ENCODE results near the gene PPM1H.

The PPM1H gene

DNA sequence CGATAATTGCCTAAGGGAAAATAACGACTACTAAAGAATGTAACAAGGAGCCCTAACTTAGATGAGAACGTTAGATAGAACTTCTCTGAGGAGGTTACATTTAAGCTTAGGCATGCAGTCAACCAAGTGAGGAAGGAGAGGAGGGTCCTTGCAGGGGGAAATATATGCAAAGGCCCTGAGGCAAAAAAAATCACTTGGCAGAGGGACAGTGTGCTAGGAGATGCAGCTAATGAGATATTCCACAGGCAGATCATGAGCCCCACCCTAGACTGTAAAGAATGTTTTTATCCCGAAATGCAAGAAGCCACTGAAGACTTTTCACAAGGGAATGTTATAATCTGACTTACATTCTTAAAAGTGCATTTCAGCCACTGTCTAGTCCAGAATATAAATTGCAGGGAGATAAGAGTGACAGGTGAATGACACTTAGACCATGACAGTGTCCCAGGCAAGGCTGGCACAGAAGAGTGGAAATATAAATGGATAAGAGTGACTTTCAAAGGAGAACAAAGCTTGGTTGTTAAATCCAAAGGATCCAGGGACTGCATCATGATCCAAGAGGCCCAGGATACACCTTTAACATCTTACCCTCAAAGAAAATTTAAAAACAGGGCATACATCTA is 61.0 kb downstream of the PPM1H start:
- TF ChIP-seq, protein P1, sequence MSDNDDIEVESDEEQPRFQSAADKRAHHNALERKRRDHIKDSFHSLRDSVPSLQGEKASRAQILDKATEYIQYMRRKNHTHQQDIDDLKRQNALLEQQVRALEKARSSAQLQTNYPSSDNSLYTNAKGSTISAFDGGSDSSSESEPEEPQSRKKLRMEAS (IDR thresholded peaks at IDR 0.05) = no peak
- TF ChIP-seq YY1 (IDR thresholded peaks at IDR 0.05; ENCODE audit: low read depth) (no peak), EGR1 (IDR thresholded peaks at IDR 0.05) (no peak), CEBPB (IDR thresholded peaks at IDR 0.05) (no peak), TEAD4 (IDR thresholded peaks at IDR 0.05) (no peak), EP300 (IDR thresholded peaks at IDR 0.05; ENCODE audit: borderline replicate concordance) (no peak)
- TF ChIP-seq, protein P2, sequence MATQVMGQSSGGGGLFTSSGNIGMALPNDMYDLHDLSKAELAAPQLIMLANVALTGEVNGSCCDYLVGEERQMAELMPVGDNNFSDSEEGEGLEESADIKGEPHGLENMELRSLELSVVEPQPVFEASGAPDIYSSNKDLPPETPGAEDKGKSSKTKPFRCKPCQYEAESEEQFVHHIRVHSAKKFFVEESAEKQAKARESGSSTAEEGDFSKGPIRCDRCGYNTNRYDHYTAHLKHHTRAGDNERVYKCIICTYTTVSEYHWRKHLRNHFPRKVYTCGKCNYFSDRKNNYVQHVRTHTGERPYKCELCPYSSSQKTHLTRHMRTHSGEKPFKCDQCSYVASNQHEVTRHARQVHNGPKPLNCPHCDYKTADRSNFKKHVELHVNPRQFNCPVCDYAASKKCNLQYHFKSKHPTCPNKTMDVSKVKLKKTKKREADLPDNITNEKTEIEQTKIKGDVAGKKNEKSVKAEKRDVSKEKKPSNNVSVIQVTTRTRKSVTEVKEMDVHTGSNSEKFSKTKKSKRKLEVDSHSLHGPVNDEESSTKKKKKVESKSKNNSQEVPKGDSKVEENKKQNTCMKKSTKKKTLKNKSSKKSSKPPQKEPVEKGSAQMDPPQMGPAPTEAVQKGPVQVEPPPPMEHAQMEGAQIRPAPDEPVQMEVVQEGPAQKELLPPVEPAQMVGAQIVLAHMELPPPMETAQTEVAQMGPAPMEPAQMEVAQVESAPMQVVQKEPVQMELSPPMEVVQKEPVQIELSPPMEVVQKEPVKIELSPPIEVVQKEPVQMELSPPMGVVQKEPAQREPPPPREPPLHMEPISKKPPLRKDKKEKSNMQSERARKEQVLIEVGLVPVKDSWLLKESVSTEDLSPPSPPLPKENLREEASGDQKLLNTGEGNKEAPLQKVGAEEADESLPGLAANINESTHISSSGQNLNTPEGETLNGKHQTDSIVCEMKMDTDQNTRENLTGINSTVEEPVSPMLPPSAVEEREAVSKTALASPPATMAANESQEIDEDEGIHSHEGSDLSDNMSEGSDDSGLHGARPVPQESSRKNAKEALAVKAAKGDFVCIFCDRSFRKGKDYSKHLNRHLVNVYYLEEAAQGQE (IDR thresholded peaks at IDR 0.05; ENCODE audit: low read depth) = no peak

DNA sequence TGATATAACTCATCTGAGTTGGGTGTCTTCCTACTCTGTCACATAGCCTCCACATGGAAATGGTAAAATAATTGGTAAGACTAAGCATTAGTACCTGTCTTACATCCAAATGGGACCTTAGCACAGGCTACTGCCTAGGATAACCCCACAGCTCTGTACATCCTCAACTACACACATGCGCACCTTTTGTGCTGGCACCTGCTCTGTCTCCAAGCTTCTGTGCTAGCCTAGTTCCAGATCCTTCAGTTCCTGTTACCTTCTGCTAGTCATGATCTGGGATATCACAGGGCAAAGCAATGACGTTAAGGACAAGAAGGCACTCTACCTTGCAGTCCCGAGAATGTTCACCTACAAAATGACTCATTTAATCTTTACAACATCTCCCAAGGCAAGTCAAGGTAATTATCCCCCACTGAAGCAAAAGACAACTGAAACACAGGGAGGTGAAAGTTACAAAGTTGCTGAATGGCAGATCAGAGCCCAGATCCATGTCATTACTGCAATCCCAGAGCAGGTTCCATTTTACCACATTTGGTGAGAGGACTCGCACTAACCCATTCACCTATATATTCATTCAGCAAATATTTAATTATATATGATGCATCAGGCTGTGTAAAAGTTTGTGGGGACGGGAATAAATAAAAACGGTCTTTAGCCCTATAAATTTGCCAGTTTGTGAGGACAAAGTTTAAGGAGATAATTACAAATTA is 61.7 kb downstream of the PPM1H start:
- TF ChIP-seq CREB1 (IDR thresholded peaks at IDR 0.05; ENCODE audit: low read depth) = no peak
- TF ChIP-seq TEAD4 (IDR thresholded peaks at IDR 0.05) = no peak
- no peak for TF ChIP-seq EP300 (IDR thresholded peaks at IDR 0.05; ENCODE audit: borderline replicate concordance)

DNA sequence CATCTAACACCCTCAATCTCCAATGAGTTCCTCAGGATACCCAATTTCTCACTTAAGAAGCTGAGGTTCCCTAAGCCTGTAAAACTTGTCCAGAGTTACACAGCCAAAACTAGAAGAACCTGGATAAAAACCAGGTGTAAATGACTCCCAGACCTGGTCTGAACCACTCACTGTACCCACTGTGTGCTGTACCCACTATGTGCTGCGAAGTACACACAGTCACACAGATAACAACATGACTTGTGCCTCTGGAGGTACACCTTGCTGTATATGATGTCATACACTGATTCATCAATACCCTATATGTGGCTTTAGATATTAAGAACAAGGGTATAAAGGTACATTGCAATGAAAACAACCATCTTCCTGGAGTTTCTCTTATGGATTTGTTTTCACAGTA is 66.1 kb downstream of the PPM1H start:
- TF ChIP-seq YY1 (IDR thresholded peaks at IDR 0.05; ENCODE audit: low read depth) (no peak), EGR1 (IDR thresholded peaks at IDR 0.05) (no peak), RAD21 (IDR thresholded peaks at IDR 0.05; ENCODE audit: low read depth) (no peak), ZBTB7A (IDR thresholded peaks at IDR 0.05; ENCODE audit: low read depth) (no peak)
- TF ChIP-seq, protein P3, sequence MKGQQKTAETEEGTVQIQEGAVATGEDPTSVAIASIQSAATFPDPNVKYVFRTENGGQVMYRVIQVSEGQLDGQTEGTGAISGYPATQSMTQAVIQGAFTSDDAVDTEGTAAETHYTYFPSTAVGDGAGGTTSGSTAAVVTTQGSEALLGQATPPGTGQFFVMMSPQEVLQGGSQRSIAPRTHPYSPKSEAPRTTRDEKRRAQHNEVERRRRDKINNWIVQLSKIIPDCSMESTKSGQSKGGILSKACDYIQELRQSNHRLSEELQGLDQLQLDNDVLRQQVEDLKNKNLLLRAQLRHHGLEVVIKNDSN (IDR thresholded peaks at IDR 0.05) = no peak

DNA sequence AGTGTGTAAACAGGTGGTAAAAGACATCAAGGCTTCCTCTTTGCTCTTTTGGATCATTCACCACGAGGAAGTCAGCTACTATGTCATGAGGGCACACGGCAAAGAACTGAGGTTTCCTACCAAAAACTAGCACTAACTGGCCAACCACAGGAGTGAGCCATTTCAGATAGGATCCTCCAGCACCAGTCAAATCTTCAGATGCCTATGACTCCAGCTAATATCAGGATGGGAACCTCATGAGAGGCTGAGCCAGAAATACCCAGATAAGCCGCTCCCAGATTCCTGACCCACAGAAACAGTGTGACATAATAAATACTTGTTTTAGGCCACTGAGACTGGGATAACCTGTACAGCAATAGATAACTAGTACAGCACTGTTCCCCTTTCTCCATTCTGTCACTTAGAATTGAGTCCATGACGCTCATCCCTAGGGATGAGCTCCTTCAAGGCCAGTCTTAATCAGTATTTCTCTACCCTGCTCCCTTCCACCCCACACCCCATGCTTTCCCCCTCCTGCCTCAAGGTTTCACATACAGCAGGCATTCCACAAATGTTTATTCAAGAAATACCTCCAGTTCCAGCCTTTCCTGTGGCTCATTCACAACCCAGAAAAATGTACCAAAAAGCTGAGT is 68.4 kb downstream of the PPM1H start:
- TF ChIP-seq NFIC (IDR thresholded peaks at IDR 0.05) (no peak), RAD21 (IDR thresholded peaks at IDR 0.05; ENCODE audit: low read depth) (no peak), CREB1 (IDR thresholded peaks at IDR 0.05; ENCODE audit: low read depth) (no peak), FOXM1 (IDR thresholded peaks at IDR 0.05; ENCODE audit: borderline replicate concordance, low read depth) (no peak), EGR1 (IDR thresholded peaks at IDR 0.05) (no peak), YY1 (IDR thresholded peaks at IDR 0.05; ENCODE audit: low read depth) (no peak), TCF12 (IDR thresholded peaks at IDR 0.05; ENCODE audit: low read depth) (no peak), CEBPB (IDR thresholded peaks at IDR 0.05) (no peak), EP300 (IDR thresholded peaks at IDR 0.05; ENCODE audit: borderline replicate concordance) (no peak), TAF1 (IDR thresholded peaks at IDR 0.05; ENCODE audit: low read depth) (no peak), TEAD4 (IDR thresholded peaks at IDR 0.05) (no peak)
- TF ChIP-seq, protein P1 (IDR thresholded peaks at IDR 0.05) = no peak
- TF ChIP-seq, protein P3 (IDR thresholded peaks at IDR 0.05) = no peak
- TF ChIP-seq, protein P2 (IDR thresholded peaks at IDR 0.05; ENCODE audit: low read depth) = no peak

DNA sequence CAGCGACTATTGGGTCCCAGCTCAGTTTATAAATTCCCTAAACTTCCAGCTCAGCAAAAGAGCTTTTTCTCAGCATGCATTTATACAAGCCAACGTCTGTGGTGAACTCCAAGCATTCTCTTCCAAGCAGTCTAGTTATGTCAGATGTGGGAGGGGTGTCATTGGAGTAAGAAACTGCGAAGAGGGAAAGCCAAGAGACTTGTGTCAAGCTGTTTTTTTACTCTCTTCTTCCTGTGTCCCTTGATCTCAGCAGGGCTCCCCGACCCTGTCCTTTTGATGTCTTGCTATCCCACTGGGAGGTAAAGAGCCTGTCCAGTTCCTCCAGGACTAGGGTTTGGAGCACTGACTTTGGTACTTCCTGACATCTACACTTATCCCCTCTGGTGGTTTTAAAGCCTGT is 69.0 kb downstream of the PPM1H start:
- TF ChIP-seq CEBPB (IDR thresholded peaks at IDR 0.05) (no peak), TAF1 (IDR thresholded peaks at IDR 0.05; ENCODE audit: low read depth) (no peak), NFIC (IDR thresholded peaks at IDR 0.05) (no peak), ZBTB7A (IDR thresholded peaks at IDR 0.05; ENCODE audit: low read depth) (no peak)
- TF ChIP-seq, protein P2 (IDR thresholded peaks at IDR 0.05; ENCODE audit: low read depth) = no peak
- TF ChIP-seq, protein P3 (IDR thresholded peaks at IDR 0.05) = no peak
- TF ChIP-seq, protein P1 (IDR thresholded peaks at IDR 0.05) = no peak

Data from Ishikawa (cell line).